ENCODE measurements around the gene XIST. TPM values are rescaled to one million over a fixed set of nuclear protein-coding genes. Genes with fewer than 3 reads are reported as not detected.

Gene XIST
- total and polyA plus RNA-seq, 10 of the 15 experiments (the other 5 are each of a cell fraction or from before 2014, with no cell fraction given) = 39.1 to 787 (median 91.3) TPM

DNA sequence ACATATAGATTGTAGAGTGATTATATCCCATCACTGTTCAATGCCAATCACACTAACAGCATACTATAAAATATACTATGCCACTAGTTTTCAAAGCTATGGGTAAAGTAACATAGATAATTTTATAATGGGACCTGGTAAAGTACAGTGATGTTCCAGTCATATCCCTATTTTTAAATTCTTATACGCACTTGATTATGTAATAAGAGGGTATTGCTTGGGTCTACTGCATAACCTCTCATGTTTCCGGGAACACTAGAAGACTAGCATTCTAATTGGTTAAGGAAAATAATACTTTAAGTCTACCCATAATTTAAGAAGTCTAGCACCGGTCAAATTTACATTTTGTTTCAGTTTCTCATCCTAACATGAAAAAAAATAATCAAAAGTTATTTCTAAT, 14.4 kb downstream of the XIST start (continued):
- TF ChIP-seq, protein P1, sequence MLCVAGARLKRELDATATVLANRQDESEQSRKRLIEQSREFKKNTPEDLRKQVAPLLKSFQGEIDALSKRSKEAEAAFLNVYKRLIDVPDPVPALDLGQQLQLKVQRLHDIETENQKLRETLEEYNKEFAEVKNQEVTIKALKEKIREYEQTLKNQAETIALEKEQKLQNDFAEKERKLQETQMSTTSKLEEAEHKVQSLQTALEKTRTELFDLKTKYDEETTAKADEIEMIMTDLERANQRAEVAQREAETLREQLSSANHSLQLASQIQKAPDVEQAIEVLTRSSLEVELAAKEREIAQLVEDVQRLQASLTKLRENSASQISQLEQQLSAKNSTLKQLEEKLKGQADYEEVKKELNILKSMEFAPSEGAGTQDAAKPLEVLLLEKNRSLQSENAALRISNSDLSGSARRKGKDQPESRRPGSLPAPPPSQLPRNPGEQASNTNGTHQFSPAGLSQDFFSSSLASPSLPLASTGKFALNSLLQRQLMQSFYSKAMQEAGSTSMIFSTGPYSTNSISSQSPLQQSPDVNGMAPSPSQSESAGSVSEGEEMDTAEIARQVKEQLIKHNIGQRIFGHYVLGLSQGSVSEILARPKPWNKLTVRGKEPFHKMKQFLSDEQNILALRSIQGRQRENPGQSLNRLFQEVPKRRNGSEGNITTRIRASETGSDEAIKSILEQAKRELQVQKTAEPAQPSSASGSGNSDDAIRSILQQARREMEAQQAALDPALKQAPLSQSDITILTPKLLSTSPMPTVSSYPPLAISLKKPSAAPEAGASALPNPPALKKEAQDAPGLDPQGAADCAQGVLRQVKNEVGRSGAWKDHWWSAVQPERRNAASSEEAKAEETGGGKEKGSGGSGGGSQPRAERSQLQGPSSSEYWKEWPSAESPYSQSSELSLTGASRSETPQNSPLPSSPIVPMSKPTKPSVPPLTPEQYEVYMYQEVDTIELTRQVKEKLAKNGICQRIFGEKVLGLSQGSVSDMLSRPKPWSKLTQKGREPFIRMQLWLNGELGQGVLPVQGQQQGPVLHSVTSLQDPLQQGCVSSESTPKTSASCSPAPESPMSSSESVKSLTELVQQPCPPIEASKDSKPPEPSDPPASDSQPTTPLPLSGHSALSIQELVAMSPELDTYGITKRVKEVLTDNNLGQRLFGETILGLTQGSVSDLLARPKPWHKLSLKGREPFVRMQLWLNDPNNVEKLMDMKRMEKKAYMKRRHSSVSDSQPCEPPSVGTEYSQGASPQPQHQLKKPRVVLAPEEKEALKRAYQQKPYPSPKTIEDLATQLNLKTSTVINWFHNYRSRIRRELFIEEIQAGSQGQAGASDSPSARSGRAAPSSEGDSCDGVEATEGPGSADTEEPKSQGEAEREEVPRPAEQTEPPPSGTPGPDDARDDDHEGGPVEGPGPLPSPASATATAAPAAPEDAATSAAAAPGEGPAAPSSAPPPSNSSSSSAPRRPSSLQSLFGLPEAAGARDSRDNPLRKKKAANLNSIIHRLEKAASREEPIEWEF (IDR thresholded peaks at IDR 0.05; ENCODE audit: insufficient replicate concordance, low read depth, low read length) = no peak

DNA sequence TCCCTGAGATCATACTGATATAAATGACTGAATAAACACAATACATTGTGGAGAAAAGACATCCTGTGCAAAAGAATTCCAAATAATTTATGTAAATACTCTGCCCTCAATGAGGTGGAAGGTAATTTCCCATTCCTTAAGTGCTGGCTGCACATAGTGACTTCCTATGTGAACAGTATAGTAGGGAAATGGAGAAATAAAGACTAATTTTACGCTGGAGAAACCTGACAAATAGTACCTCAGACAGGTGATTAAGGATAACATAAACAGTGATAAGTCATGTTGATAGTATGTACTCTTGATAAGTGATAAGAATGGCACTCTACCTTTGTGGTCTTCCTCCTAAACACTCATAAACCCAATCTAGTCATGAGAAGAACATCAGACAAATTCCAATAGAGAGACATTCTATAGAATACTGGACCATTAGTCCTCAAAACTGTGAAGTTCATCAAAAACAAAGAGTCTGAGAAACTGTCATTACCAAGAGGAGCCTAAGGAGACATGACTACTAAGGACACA, 15.5 kb downstream of the XIST start:
- H3K9ac ChIP-seq (ENCODE audit: control insufficient read depth, insufficient read depth, low read length) = no peak overlapping the region
- CTCF ChIA-PET = no interaction called here
- no peak; the same call in 2 of the 3 replicates for ATAC-seq
- no peaks in the 10 kb centered on the region for H3K9me3 ChIP-seq (replicated peaks; ENCODE audit: control insufficient read depth, insufficient read depth, low read length)
- H3K4me1 ChIP-seq (ENCODE audit: control insufficient read depth, insufficient read depth, low read length) = no peaks in the 10 kb centered on the region
- H3K4me2 ChIP-seq (ENCODE audit: control insufficient read depth, insufficient read depth) = no peak overlapping the region
- no peak overlapping the region for H2AFZ ChIP-seq (ENCODE audit: control insufficient read depth, low read depth, low read length)
- WGBS (ENCODE audit: insufficient coverage, insufficient replicate concordance, low lambda C conversion rate, missing lambda C conversion rate) = 53% methylated on average over 1 of the region's 1 CpG
- FAIRE-seq = no peak
- BruUV-seq (replicated peaks) = no TSS peak
- no peaks in the 10 kb centered on the region for H3K36me3 ChIP-seq (ENCODE audit: control insufficient read depth in 2 of 2, insufficient read depth in 2 of 2, low read length in 1 of 2)
- RAD21 ChIA-PET (ENCODE audit: unreplicated experiment) = no interaction called here
- H4K20me1 ChIP-seq (ENCODE audit: control insufficient read depth, insufficient read depth) = no peaks in the 10 kb centered on the region
- H3K27me3 ChIP-seq (replicated peaks in 1 of 2; ENCODE audit: control insufficient read depth in 2 of 2, insufficient read depth in 2 of 2, low read length in 1 of 2) = no peaks in the 10 kb centered on the region
- in situ Hi-C loops (cut with MboI) (no loop called here), intact Hi-C loops (cut with micrococcal nuclease; ENCODE audit: unreplicated experiment) (no loop called here)
- no peak overlapping the region for H3K27ac ChIP-seq (ENCODE audit: control insufficient read depth, insufficient read depth)
- SMC1A ChIA-PET (ENCODE audit: uncharacterized antibody, unreplicated experiment) = no interaction called here
- H3K79me2 ChIP-seq (ENCODE audit: control insufficient read depth, insufficient read depth, low read length) = peaks cover 38% of the 10 kb centered on the region
- DNase-seq (ENCODE audit: low read depth, low spot score) = no peak
- POLR2A ChIA-PET = no interaction called here
- no peak overlapping the region for H3K4me3 ChIP-seq
- TF ChIP-seq RAD21 (IDR thresholded peaks at IDR 0.05; ENCODE audit: insufficient read depth, low read depth, low read length) (no peak), YBX1 (IDR thresholded peaks at IDR 0.05) (no peak), EP300 (IDR thresholded peaks at IDR 0.05; ENCODE audit: borderline replicate concordance in 1 of 2, control insufficient read depth in 1 of 2, low read depth in 2 of 2, low read length in 2 of 2) (no peak), PAX8 (IDR thresholded peaks at IDR 0.05) (no peak), CHD1 (IDR thresholded peaks at IDR 0.05; ENCODE audit: low read depth, low read length) (no peak), RB1 (IDR thresholded peaks at IDR 0.05; ENCODE audit: borderline replicate concordance) (no peak), RUNX3 (IDR thresholded peaks at IDR 0.05; ENCODE audit: low read length) (no peak), POLR2A (IDR thresholded peaks at IDR 0.05; ENCODE audit: low read depth, low read length) (no peak)
- TF ChIP-seq, protein P2, sequence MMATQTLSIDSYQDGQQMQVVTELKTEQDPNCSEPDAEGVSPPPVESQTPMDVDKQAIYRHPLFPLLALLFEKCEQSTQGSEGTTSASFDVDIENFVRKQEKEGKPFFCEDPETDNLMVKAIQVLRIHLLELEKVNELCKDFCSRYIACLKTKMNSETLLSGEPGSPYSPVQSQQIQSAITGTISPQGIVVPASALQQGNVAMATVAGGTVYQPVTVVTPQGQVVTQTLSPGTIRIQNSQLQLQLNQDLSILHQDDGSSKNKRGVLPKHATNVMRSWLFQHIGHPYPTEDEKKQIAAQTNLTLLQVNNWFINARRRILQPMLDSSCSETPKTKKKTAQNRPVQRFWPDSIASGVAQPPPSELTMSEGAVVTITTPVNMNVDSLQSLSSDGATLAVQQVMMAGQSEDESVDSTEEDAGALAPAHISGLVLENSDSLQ (IDR thresholded peaks at IDR 0.05) = no peak
- TF ChIP-seq, protein P3, sequence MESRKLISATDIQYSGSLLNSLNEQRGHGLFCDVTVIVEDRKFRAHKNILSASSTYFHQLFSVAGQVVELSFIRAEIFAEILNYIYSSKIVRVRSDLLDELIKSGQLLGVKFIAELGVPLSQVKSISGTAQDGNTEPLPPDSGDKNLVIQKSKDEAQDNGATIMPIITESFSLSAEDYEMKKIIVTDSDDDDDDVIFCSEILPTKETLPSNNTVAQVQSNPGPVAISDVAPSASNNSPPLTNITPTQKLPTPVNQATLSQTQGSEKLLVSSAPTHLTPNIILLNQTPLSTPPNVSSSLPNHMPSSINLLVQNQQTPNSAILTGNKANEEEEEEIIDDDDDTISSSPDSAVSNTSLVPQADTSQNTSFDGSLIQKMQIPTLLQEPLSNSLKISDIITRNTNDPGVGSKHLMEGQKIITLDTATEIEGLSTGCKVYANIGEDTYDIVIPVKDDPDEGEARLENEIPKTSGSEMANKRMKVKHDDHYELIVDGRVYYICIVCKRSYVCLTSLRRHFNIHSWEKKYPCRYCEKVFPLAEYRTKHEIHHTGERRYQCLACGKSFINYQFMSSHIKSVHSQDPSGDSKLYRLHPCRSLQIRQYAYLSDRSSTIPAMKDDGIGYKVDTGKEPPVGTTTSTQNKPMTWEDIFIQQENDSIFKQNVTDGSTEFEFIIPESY (IDR thresholded peaks at IDR 0.05) = no peak
- TF ChIP-seq, protein P4, sequence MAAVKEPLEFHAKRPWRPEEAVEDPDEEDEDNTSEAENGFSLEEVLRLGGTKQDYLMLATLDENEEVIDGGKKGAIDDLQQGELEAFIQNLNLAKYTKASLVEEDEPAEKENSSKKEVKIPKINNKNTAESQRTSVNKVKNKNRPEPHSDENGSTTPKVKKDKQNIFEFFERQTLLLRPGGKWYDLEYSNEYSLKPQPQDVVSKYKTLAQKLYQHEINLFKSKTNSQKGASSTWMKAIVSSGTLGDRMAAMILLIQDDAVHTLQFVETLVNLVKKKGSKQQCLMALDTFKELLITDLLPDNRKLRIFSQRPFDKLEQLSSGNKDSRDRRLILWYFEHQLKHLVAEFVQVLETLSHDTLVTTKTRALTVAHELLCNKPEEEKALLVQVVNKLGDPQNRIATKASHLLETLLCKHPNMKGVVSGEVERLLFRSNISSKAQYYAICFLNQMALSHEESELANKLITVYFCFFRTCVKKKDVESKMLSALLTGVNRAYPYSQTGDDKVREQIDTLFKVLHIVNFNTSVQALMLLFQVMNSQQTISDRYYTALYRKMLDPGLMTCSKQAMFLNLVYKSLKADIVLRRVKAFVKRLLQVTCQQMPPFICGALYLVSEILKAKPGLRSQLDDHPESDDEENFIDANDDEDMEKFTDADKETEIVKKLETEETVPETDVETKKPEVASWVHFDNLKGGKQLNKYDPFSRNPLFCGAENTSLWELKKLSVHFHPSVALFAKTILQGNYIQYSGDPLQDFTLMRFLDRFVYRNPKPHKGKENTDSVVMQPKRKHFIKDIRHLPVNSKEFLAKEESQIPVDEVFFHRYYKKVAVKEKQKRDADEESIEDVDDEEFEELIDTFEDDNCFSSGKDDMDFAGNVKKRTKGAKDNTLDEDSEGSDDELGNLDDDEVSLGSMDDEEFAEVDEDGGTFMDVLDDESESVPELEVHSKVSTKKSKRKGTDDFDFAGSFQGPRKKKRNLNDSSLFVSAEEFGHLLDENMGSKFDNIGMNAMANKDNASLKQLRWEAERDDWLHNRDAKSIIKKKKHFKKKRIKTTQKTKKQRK (IDR thresholded peaks at IDR 0.05; ENCODE audit: low read depth, low read length) = no peak
